ENCODE results near the gene SORL1. TPM values are rescaled to one million over a fixed set of nuclear protein-coding genes. Genes with fewer than 3 reads are reported as not detected.

Gene SORL1
- total and polyA plus RNA-seq, 2 of the 13 experiments (the other 11 are each of a cell fraction or from before 2014, with no cell fraction given), result 21.3 to 148 TPM

- TF ChIP-seq, protein P1, sequence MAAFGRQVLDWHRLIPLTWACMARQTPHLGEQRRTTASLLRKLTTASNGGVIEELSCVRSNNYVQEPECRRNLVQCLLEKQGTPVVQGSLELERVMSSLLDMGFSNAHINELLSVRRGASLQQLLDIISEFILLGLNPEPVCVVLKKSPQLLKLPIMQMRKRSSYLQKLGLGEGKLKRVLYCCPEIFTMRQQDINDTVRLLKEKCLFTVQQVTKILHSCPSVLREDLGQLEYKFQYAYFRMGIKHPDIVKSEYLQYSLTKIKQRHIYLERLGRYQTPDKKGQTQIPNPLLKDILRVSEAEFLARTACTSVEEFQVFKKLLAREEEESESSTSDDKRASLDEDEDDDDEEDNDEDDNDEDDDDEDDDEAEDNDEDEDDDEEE (CRISPR knock-in tag; IDR thresholded peaks at IDR 0.05), result peak; percentile 43; the same call in 1 of the 2 replicates
- TF ChIP-seq ZKSCAN8 (CRISPR knock-in tag; IDR thresholded peaks at IDR 0.05; ENCODE audit: borderline replicate concordance) (peak; percentile 90), CSRNP2 (CRISPR knock-in tag; conservative IDR thresholded peaks at IDR 0.05; ENCODE audit: low read depth) (no peak), ZNF329 (CRISPR knock-in tag; IDR thresholded peaks at IDR 0.05; ENCODE audit: low read depth) (peak; percentile 83; the same call in 1 of the 2 replicates), TFAP4 (IDR thresholded peaks at IDR 0.05; ENCODE audit: borderline replicate concordance, low read depth) (peak; percentile 84), ZMAT5 (CRISPR knock-in tag; IDR thresholded peaks at IDR 0.05; ENCODE audit: borderline replicate concordance, low read depth) (no peak), ATAD3A (CRISPR knock-in tag; IDR thresholded peaks at IDR 0.05) (no peak), NFRKB (IDR thresholded peaks at IDR 0.05) (no peak), AGO1 (IDR thresholded peaks at IDR 0.05; ENCODE audit: low read depth, low read length, poor library complexity, severe bottlenecking) (no peak), SNAI1 (CRISPR knock-in tag; IDR thresholded peaks at IDR 0.05; ENCODE audit: borderline replicate concordance) (0 out of 2 replicates have a peak, but pooled peaks have one; percentile 36), TGIF2 (CRISPR knock-in tag; IDR thresholded peaks at IDR 0.05) (peak; percentile 42; the same call in 1 of the 2 replicates), ZNF12 (CRISPR knock-in tag; IDR thresholded peaks at IDR 0.05) (peak; percentile 75; the same call in 1 of the 2 replicates), TBP (CRISPR knock-in tag; IDR thresholded peaks at IDR 0.05) (no peak), RFX1 (IDR thresholded peaks at IDR 0.05) (no peak), GZF1 (CRISPR knock-in tag; IDR thresholded peaks at IDR 0.05) (peak; percentile 24; the same call in 1 of the 2 replicates), SMARCC2 (IDR thresholded peaks at IDR 0.05) (no peak), CEBPB (IDR thresholded peaks at IDR 0.05; ENCODE audit: borderline replicate concordance, low read depth, low read length) (peak; percentile 96), NFE2L1 (CRISPR knock-in tag; IDR thresholded peaks at IDR 0.05; ENCODE audit: borderline replicate concordance) (no peak), YEATS4 (CRISPR knock-in tag; IDR thresholded peaks at IDR 0.05; ENCODE audit: borderline replicate concordance) (peak; percentile 69; the same call in 1 of the 2 replicates), ZNF772 (CRISPR knock-in tag; IDR thresholded peaks at IDR 0.05) (0 out of 2 replicates have a peak, but pooled peaks have one; percentile 48), ZNF224 (CRISPR knock-in tag; IDR thresholded peaks at IDR 0.05) (no peak; the same call in 1 of the 2 replicates), SOX6 (IDR thresholded peaks at IDR 0.05) (no peak), SOX6 (CRISPR knock-in tag; IDR thresholded peaks at IDR 0.05) (peak; percentile 99), SP5 (CRISPR knock-in tag; IDR thresholded peaks at IDR 0.05; ENCODE audit: borderline replicate concordance, low read depth) (peak; percentile 95), ZNF768 (CRISPR knock-in tag; IDR thresholded peaks at IDR 0.05) (no peak)
- TF ChIP-seq, protein P2, sequence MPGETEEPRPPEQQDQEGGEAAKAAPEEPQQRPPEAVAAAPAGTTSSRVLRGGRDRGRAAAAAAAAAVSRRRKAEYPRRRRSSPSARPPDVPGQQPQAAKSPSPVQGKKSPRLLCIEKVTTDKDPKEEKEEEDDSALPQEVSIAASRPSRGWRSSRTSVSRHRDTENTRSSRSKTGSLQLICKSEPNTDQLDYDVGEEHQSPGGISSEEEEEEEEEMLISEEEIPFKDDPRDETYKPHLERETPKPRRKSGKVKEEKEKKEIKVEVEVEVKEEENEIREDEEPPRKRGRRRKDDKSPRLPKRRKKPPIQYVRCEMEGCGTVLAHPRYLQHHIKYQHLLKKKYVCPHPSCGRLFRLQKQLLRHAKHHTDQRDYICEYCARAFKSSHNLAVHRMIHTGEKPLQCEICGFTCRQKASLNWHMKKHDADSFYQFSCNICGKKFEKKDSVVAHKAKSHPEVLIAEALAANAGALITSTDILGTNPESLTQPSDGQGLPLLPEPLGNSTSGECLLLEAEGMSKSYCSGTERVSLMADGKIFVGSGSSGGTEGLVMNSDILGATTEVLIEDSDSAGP (CRISPR knock-in tag; IDR thresholded peaks at IDR 0.05; ENCODE audit: borderline replicate concordance), result peak; percentile 85
- TF ChIP-seq, protein P3, sequence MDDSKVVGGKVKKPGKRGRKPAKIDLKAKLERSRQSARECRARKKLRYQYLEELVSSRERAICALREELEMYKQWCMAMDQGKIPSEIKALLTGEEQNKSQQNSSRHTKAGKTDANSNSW (CRISPR knock-in tag; IDR thresholded peaks at IDR 0.05; ENCODE audit: borderline replicate concordance), result no peak
Measured at GRCh38 chr11:121459413-121460017, 7.4 kb downstream of the SORL1 start (continued).

Measured in HepG2 (cell line).